Mesenchymal stem cell (in vitro differentiated cells and primary cell): ENCODE data around the gene COL23A1.

ENCODE experiments used
- DNase-seq: peaks from one replicate; pipeline ENCODE4 v3.0.0-alpha.2; 2013
- H2AFZ ChIP-seq: one replicate; pipeline ENCODE4 v1.6.1; 2013; ENCODE audit warnings: low read depth, mild to moderate bottlenecking, control low read depth, inconsistent platforms, low read length, moderate library complexity
- H2AK5ac ChIP-seq: 2 replicates; pipeline ENCODE4 v1.6.1; 2013; ENCODE audit warnings: low read length, moderate library complexity, mild to moderate bottlenecking, inconsistent platforms; ENCODE audit not compliant: severe bottlenecking
- H2BK120ac ChIP-seq: one replicate; pipeline ENCODE4 v1.6.1; 2013; ENCODE audit warnings: low read depth, mild to moderate bottlenecking, inconsistent platforms, low read length, moderate library complexity
- H2BK12ac ChIP-seq, 2 experiments: one replicate each; pipeline ENCODE4 v1.6.1; 2013; ENCODE audit warnings: inconsistent platforms in 2 of 2, low read length in 2 of 2, mild to moderate bottlenecking in 2 of 2, moderate library complexity in 2 of 2, control low read depth in 1 of 2
- H2BK15ac ChIP-seq: one replicate; pipeline ENCODE4 v1.6.1; 2013; ENCODE audit warnings: mild to moderate bottlenecking, low read depth, inconsistent platforms; ENCODE audit not compliant: poor library complexity, severe bottlenecking
- H2BK5ac ChIP-seq: 2 replicates; pipeline ENCODE4 v1.6.1; 2013; ENCODE audit warnings: low read depth, mild to moderate bottlenecking, low read length, control low read depth, inconsistent platforms; ENCODE audit not compliant: poor library complexity, severe bottlenecking
- H3K14ac ChIP-seq, 2 experiments: one replicate each; pipeline ENCODE4 v1.6.1; 2013; ENCODE audit warnings: inconsistent platforms in 2 of 2, low read length in 2 of 2, control low read depth in 1 of 2, mild to moderate bottlenecking in 1 of 2, moderate library complexity in 1 of 2
- H3K18ac ChIP-seq, 2 experiments: one replicate each; pipeline ENCODE4 v1.6.1; 2013; ENCODE audit warnings: inconsistent platforms in 2 of 2, low read length in 2 of 2, control low read depth in 1 of 2, low read depth in 1 of 2, mild to moderate bottlenecking in 1 of 2
- H3K23ac ChIP-seq, 2 experiments: one replicate each; pipeline ENCODE4 v1.6.1; 2013; ENCODE audit warnings: inconsistent platforms in 2 of 2, low read length in 2 of 2, mild to moderate bottlenecking in 2 of 2, moderate library complexity in 2 of 2, control low read depth in 1 of 2
- H3K27ac ChIP-seq: 2 replicates; pipeline ENCODE4 v1.5.1; 2013; ENCODE audit warnings: mild to moderate bottlenecking, moderate library complexity, low read length, control low read depth, inconsistent platforms; ENCODE audit not compliant: poor library complexity, severe bottlenecking
- H3K27me3 ChIP-seq, 2 experiments: 2 replicates each; pipeline versions ENCODE4 v1.6.1 to v1.7.0; 2013; ENCODE audit warnings: low read length in 2 of 2, mild to moderate bottlenecking in 2 of 2, moderate library complexity in 2 of 2, control low read depth in 1 of 2, inconsistent platforms in 1 of 2; ENCODE audit not compliant: control insufficient read depth in 1 of 2, insufficient read depth in 1 of 2
- H3K36me3 ChIP-seq, 2 experiments: 2 replicates each; pipeline versions ENCODE4 v1.6.1 to v1.7.0; 2013; ENCODE audit warnings: low read length in 2 of 2, control low read depth in 1 of 2, inconsistent platforms in 1 of 2, low read depth in 1 of 2, mild to moderate bottlenecking in 1 of 2; ENCODE audit not compliant: insufficient read depth in 2 of 2, control insufficient read depth in 1 of 2
- H3K4ac ChIP-seq, 2 experiments: one replicate each; pipeline ENCODE4 v1.6.1; 2013; ENCODE audit warnings: inconsistent platforms in 2 of 2, low read length in 2 of 2, mild to moderate bottlenecking in 2 of 2, moderate library complexity in 2 of 2, control low read depth in 1 of 2, low read depth in 1 of 2
- H3K4me1 ChIP-seq: 2 replicates; pipeline ENCODE4 v1.6.1; 2013; ENCODE audit warnings: low read depth, low read length, control low read depth; ENCODE audit not compliant: control insufficient read depth, insufficient read depth
- H3K4me2 ChIP-seq: 2 replicates; pipeline ENCODE4 v1.6.1; 2013; ENCODE audit warnings: low read length, mild to moderate bottlenecking, inconsistent platforms; ENCODE audit not compliant: poor library complexity, severe bottlenecking
- H3K4me3 ChIP-seq, 2 experiments: 2 replicates each; pipeline versions ENCODE4 v1.5.1 to v1.7.0; 2013; ENCODE audit warnings: low read length in 2 of 2, mild to moderate bottlenecking in 2 of 2, control low read depth in 1 of 2, low read depth in 1 of 2; ENCODE audit not compliant: insufficient read depth in 1 of 2
- H3K79me1 ChIP-seq: replicated peaks from 2 replicates; pipeline ENCODE4 v1.6.1; 2013; ENCODE audit warnings: mild to moderate bottlenecking, control low read depth, low read length, inconsistent platforms; ENCODE audit not compliant: poor library complexity, severe bottlenecking
- H3K9ac ChIP-seq: 2 replicates; pipeline ENCODE4 v1.7.0; 2013; ENCODE audit warnings: mild to moderate bottlenecking, low read length, moderate library complexity
- H3K9me3 ChIP-seq: 2 replicates; pipeline ENCODE4 v1.7.0; 2013; ENCODE audit warnings: mild to moderate bottlenecking, low read length; ENCODE audit not compliant: control insufficient read depth
- H4K8ac ChIP-seq: one replicate; pipeline ENCODE4 v1.6.1; 2013; ENCODE audit warnings: inconsistent platforms, mild to moderate bottlenecking, low read length, moderate library complexity
- H4K91ac ChIP-seq: one replicate; pipeline ENCODE4 v1.6.1; 2013; ENCODE audit warnings: mild to moderate bottlenecking, low read length, inconsistent platforms
- WGBS: methylation state at CpG from one replicate; pipeline ENCODE4 v1.1.7; 2013; ENCODE audit warnings: mixed read lengths; 5-methylcytosine and 5-hydroxymethylcytosine counted together

The COL23A1 gene

GRCh38 chr5:178389026-178389729 is 201.0 kb downstream of the COL23A1 start:
- Histone ChIP-seq H2AK5ac (no peak overlapping the region), H2BK120ac (no peak overlapping the region), H2BK5ac (no peak overlapping the region), H3K9me3 (peaks cover 5% of the 10 kb centered on the region), H3K27ac (no peak overlapping the region), H3K23ac (no peak overlapping the region), H3K9ac (no peak overlapping the region), H3K4me3 (no peak overlapping the region), H2BK12ac (no peak overlapping the region), H3K4ac (no peak overlapping the region), H3K4me2 (no peak overlapping the region), H3K18ac (no peak overlapping the region), H2BK15ac (no peak overlapping the region), H3K14ac (no peak overlapping the region), H4K91ac (no peak overlapping the region), H2AFZ (no peak overlapping the region), H3K36me3 (no peaks in the 10 kb centered on the region), H3K27me3 (peaks cover 0 to 85% of the 10 kb centered on the region in 2 experiments), H3K79me1 (no peaks in the 10 kb centered on the region), H3K4me1 (no peaks in the 10 kb centered on the region), H4K8ac (no peak overlapping the region)
- DNase-seq = no peak
- 83% methylated on average over 8 of the region's 8 CpGs for WGBS

- Histone ChIP-seq H2BK5ac (no peak overlapping the region), H4K8ac (no peak overlapping the region), H2AK5ac (no peak overlapping the region), H3K23ac (no peak overlapping the region), H2AFZ (no peak overlapping the region), H3K79me1 (no peaks in the 10 kb centered on the region), H3K4me1 (no peaks in the 10 kb centered on the region), H3K27ac (no peak overlapping the region), H3K18ac (no peak overlapping the region), H3K4me2 (no peak overlapping the region), H4K91ac (no peak overlapping the region), H3K4ac (no peak overlapping the region), H3K9ac (no peak overlapping the region), H2BK12ac (no peak overlapping the region), H2BK15ac (no peak overlapping the region), H3K27me3 (peaks cover 0 to 86% of the 10 kb centered on the region in 2 experiments), H3K4me3 (no peak overlapping the region), H3K36me3 (no peaks in the 10 kb centered on the region), H3K9me3 (peaks cover 5% of the 10 kb centered on the region), H3K14ac (no peak overlapping the region), H2BK120ac (no peak overlapping the region)
- peak; percentile 53 for DNase-seq
- 51% methylated on average over 7 of the region's 8 CpGs for WGBS
Observed at GRCh38 chr5:178388386-178389025, 201.7 kb downstream of the COL23A1 start.

GRCh38 chr5:178387856-178388190 is 202.4 kb downstream of the COL23A1 start:
- no peak for DNase-seq
- Histone ChIP-seq H3K23ac (no peak overlapping the region), H3K36me3 (no peaks in the 10 kb centered on the region), H2AK5ac (no peak overlapping the region), H3K9me3 (peaks cover 5% of the 10 kb centered on the region), H2AFZ (no peak overlapping the region), H3K79me1 (no peaks in the 10 kb centered on the region), H2BK5ac (no peak overlapping the region), H2BK12ac (no peak overlapping the region), H3K4me2 (no peak overlapping the region), H3K4ac (no peak overlapping the region), H2BK15ac (no peak overlapping the region), H3K9ac (no peak overlapping the region), H3K18ac (no peak overlapping the region), H2BK120ac (no peak overlapping the region), H4K91ac (no peak overlapping the region), H3K27me3 (peaks cover 0 to 90% of the 10 kb centered on the region in 2 experiments), H3K4me1 (no peaks in the 10 kb centered on the region), H4K8ac (no peak overlapping the region), H3K14ac (no peak overlapping the region), H3K4me3 (no peak overlapping the region), H3K27ac (no peak overlapping the region)
- 90% methylated on average over 7 of the region's 7 CpGs for WGBS

- WGBS = 75% methylated on average over 20 of the region's 20 CpGs
- Histone ChIP-seq H4K8ac (no peak overlapping the region), H3K27me3 (peaks cover 0 to 86% of the 10 kb centered on the region in 2 experiments)
Observed at GRCh38 chr5:178387061-178387855, 202.9 kb downstream of the COL23A1 start.

More at GRCh38 chr5:178387061-178387855, 202.9 kb downstream of the COL23A1 start:
- Histone ChIP-seq H2BK120ac (no peak overlapping the region), H2BK15ac (no peak overlapping the region), H2AK5ac (no peak overlapping the region), H3K4me3 (no peak overlapping the region), H2BK5ac (no peak overlapping the region), H3K9me3 (peaks cover 5% of the 10 kb centered on the region), H3K18ac (no peak overlapping the region), H3K4ac (no peak overlapping the region), H4K91ac (no peak overlapping the region), H3K4me1 (no peaks in the 10 kb centered on the region), H2AFZ (no peak overlapping the region), H3K9ac (no peak overlapping the region), H3K4me2 (no peak overlapping the region), H3K23ac (no peak overlapping the region), H3K79me1 (no peaks in the 10 kb centered on the region), H3K14ac (no peak overlapping the region), H3K27ac (no peak overlapping the region), H2BK12ac (no peak overlapping the region), H3K36me3 (no peaks in the 10 kb centered on the region)
- no peak for DNase-seq
